GM12878 (cell line): ENCODE measurements around the gene SLC19A3. TPM values are rescaled to one million over a fixed set of nuclear protein-coding genes. Genes with fewer than 3 reads are reported as not detected.

ENCODE experiments used
- ATAC-seq: fragments of 200-7000 bp; cut with Tn5 transposase; 3 replicates; pipeline ENCODE4 v1.9.1; 2020; ENCODE audit warnings: mild to moderate bottlenecking, moderate library complexity
- BruUV-seq: library from RNA; stranded (reverse); fragments of 400-500 nt; replicated peaks from 2 replicates; lab custom pipeline; 2021; lab: Mats Ljungman, UMichigan
- CTCF ChIA-PET: fragments of 300-600 bp; sonication (Branson Sonifier 250); formaldehyde crosslinking; extraction: SDS; loops from one replicate; lab custom pipeline; 2021; ENCODE audit warnings: inconsistent platforms; lab: Yijun Ruan, JAX
- POLR2A ChIA-PET: fragments of 350-600 bp; formaldehyde crosslinking; extraction: SDS; loops from one replicate; lab custom pipeline; 2021; ENCODE audit warnings: inconsistent platforms; lab: Charles Lee
- RAD21 ChIA-PET: fragments of 300-600 bp; sonication (Branson Sonifier 250); formaldehyde crosslinking; loops from one replicate; lab custom pipeline; 2023; ENCODE audit warnings: antibody characterized with exemption; ENCODE audit not compliant: unreplicated experiment; lab: Charles Lee
- SMC1A ChIA-PET: fragments of 300-600 bp; sonication (Branson Sonifier 250); formaldehyde crosslinking; loops from one replicate; lab custom pipeline; 2023; ENCODE audit not compliant: unreplicated experiment, uncharacterized antibody; lab: Charles Lee
- DNase-seq: peaks from one replicate; pipeline ENCODE4 v3.0.0-alpha.2; 2011; ENCODE audit warnings: low read depth, low spot score
- FAIRE-seq: peaks from 3 replicates; lab custom pipeline; 2011; peaks lifted over from hg19 to GRCh38; lab: Jason Lieb, UNC
- H2AFZ ChIP-seq: 2 replicates; pipeline ENCODE4 v1.6.0; 2011; ENCODE audit warnings: low read depth, low read length, control low read depth; ENCODE audit not compliant: control insufficient read depth
- H3K27ac ChIP-seq: 2 replicates; pipeline ENCODE4 v1.5.1; 2011; ENCODE audit warnings: control low read depth; ENCODE audit not compliant: control insufficient read depth, insufficient read depth
- H3K27me3 ChIP-seq, 2 experiments: replicated peaks in 1 of 2; 2 replicates each; pipeline versions ENCODE4 v1.6.0 to v1.6.1; 2011; ENCODE audit warnings: low read length in 1 of 2; ENCODE audit not compliant: control insufficient read depth in 2 of 2, insufficient read depth in 2 of 2
- H3K36me3 ChIP-seq, 2 experiments: 2 replicates each; pipeline ENCODE4 v1.5.1; 2011; ENCODE audit warnings: low read length in 1 of 2; ENCODE audit not compliant: control insufficient read depth in 2 of 2, insufficient read depth in 2 of 2
- H3K4me1 ChIP-seq: 2 replicates; pipeline ENCODE4 v1.6.1; 2011; ENCODE audit warnings: mild to moderate bottlenecking, low read length, moderate library complexity, mixed read lengths; ENCODE audit not compliant: control insufficient read depth, insufficient read depth
- H3K4me2 ChIP-seq: 2 replicates; pipeline ENCODE4 v1.6.0; 2011; ENCODE audit warnings: control low read depth; ENCODE audit not compliant: control insufficient read depth, insufficient read depth
- H3K4me3 ChIP-seq: fragments of 200-600 bp; sonication (generic); 2 replicates; pipeline ENCODE4 v1.5.1; 2016
- H3K79me2 ChIP-seq: 2 replicates; pipeline ENCODE4 v1.6.0; 2011; ENCODE audit warnings: low read length; ENCODE audit not compliant: control insufficient read depth, insufficient read depth
- H3K9ac ChIP-seq: 2 replicates; pipeline ENCODE4 v1.8.0; 2011; ENCODE audit warnings: low read length, control low read depth, mixed read lengths; ENCODE audit not compliant: control insufficient read depth, insufficient read depth
- H3K9me3 ChIP-seq: replicated peaks from 3 replicates; pipeline ENCODE4 v1.5.1; 2011; ENCODE audit warnings: mild to moderate bottlenecking, low read length; ENCODE audit not compliant: control insufficient read depth, insufficient read depth
- H4K20me1 ChIP-seq: 2 replicates; pipeline ENCODE4 v1.6.0; 2011; ENCODE audit not compliant: control insufficient read depth, insufficient read depth
- ATF2 ChIP-seq: IDR thresholded peaks from 2 replicates; pipeline ENCODE4 v1.6.1; 2012; ENCODE audit warnings: low read length, inconsistent platforms
- CHD2 ChIP-seq: IDR thresholded peaks from 2 replicates; pipeline ENCODE4 v1.6.1; 2011; ENCODE audit warnings: low read depth, low read length, improper control_type of control experiment, borderline replicate concordance
- IKZF1 ChIP-seq: fragments of 450-650 bp; conservative IDR thresholded peaks from 2 replicates; pipeline ENCODE4 v1.6.1; 2017; ENCODE audit warnings: antibody characterized with exemption, mild to moderate bottlenecking
- MEF2B ChIP-seq: fragments of 450-650 bp; IDR thresholded peaks from 2 replicates; pipeline ENCODE4 v1.6.1; 2018; ENCODE audit warnings: mild to moderate bottlenecking, moderate library complexity; ENCODE audit not compliant: partially characterized antibody, poor library complexity, severe bottlenecking
- MYC ChIP-seq: IDR thresholded peaks from 2 replicates; pipeline ENCODE4 v1.6.1; 2011; ENCODE audit warnings: mild to moderate bottlenecking, low read length, moderate library complexity, inconsistent platforms; ENCODE audit not compliant: insufficient read depth, insufficient replicate concordance, insufficient read length, severe bottlenecking
- NFIC ChIP-seq: IDR thresholded peaks from 2 replicates; pipeline ENCODE4 v1.6.1; 2012; ENCODE audit warnings: low read depth, mild to moderate bottlenecking, inconsistent platforms, low read length, moderate library complexity
- NFYB ChIP-seq: IDR thresholded peaks from 2 replicates; pipeline ENCODE4 v1.6.1; 2011; ENCODE audit warnings: low read depth, mild to moderate bottlenecking, low read length, improper control_type of control experiment, moderate library complexity; ENCODE audit not compliant: insufficient read depth
- NR2C1 ChIP-seq: fragments of 450-650 bp; IDR thresholded peaks from 2 replicates; pipeline ENCODE4 v1.6.1; 2017; ENCODE audit warnings: antibody characterized with exemption, mild to moderate bottlenecking, moderate library complexity
- RCOR1 ChIP-seq: conservative IDR thresholded peaks from 2 replicates; pipeline ENCODE4 v1.6.1; 2012; ENCODE audit warnings: low read depth, low read length, improper control_type of control experiment
- SRF ChIP-seq, 2 experiments: IDR thresholded peaks; 2 replicates each; pipeline ENCODE4 v1.6.1; 2011; ENCODE audit warnings: low read depth in 2 of 2, low read length in 2 of 2, mild to moderate bottlenecking in 1 of 2, moderate library complexity in 1 of 2
- TARDBP ChIP-seq: IDR thresholded peaks from 2 replicates; pipeline ENCODE4 v1.6.1; 2016; ENCODE audit warnings: borderline replicate concordance
- TCF3 ChIP-seq: IDR thresholded peaks from 2 replicates; pipeline ENCODE4 v1.6.1; 2012; ENCODE audit warnings: low read depth, mild to moderate bottlenecking, low read length, borderline replicate concordance; ENCODE audit not compliant: insufficient read depth
- TCF7 ChIP-seq: IDR thresholded peaks from 2 replicates; pipeline ENCODE4 v1.6.1; 2014; ENCODE audit warnings: antibody characterized with exemption, borderline replicate concordance
- ZZZ3 ChIP-seq: IDR thresholded peaks from 2 replicates; pipeline ENCODE4 v1.6.1; 2011; ENCODE audit warnings: low read depth; ENCODE audit not compliant: control insufficient read depth, insufficient read length
- WGBS: methylation state at CpG from one replicate; pipeline ENCODE4 v1.1.6; 2016; ENCODE audit warnings: low lambda C conversion rate; ENCODE audit not compliant: insufficient replicate concordance, insufficient coverage; ENCODE audit errors: missing lambda C conversion rate; 5-methylcytosine and 5-hydroxymethylcytosine counted together
- in situ Hi-C: fragments of 300-500 bp; cut with MboI; formaldehyde crosslinking; loops from 9 replicates; pipeline ENCODE4 v1.14.3; 2018; ENCODE audit warnings: mixed read lengths
- intact Hi-C: fragments of 100-400 bp; cut with micrococcal nuclease; formaldehyde crosslinking; loops from one replicate; pipeline ENCODE4 v1.14.2; 2022; ENCODE audit not compliant: unreplicated experiment
- polyA plus RNA-seq, 11 experiments: library from polyadenylated mRNA; depleted of rRNA in 4 of 11; unstranded in 6 of 11; stranded (reverse) in 5 of 11; fragments of >200 nt; fragmentation: Nextera tagmentation in 4 of 11; fragmentation: Illumina TruSeq in 1 of 11; extraction: Ambion mirVana in 4 of 11; extraction: Trizol in 1 of 11; gene quantifications; 1 replicate in 1 of 11; 2 replicates in 10 of 11; pipeline versions ENCODE4 v1.2.1 to v1.2.3, GENCODE V29; 2011 to 2016; ENCODE audit warnings: inconsistent platforms in 2 of 11, missing spikeins in 2 of 11, low read depth in 1 of 11
- total RNA-seq, 4 experiments: library from RNA; depleted of rRNA in 3 of 4; stranded (reverse); fragments of >200 nt in 3 of 4; fragmentation: Illumina TruSeq in 1 of 4; extraction: Trizol in 1 of 4; gene quantifications; 2 replicates each; pipeline versions ENCODE4 v1.2.1 to v1.2.3, GENCODE V29; 2013 to 2021
- TF ChIP-seq, protein P1 (sequence below): fragments of 450-650 bp; IDR thresholded peaks from 2 replicates; pipeline ENCODE4 v1.6.1; 2016; ENCODE audit warnings: mild to moderate bottlenecking, moderate library complexity, borderline replicate concordance
- TF ChIP-seq, protein P2 (sequence below): fragments of 150-350 bp; IDR thresholded peaks from 2 replicates; pipeline ENCODE4 v1.6.1; 2014; ENCODE audit warnings: mild to moderate bottlenecking, low read depth, low read length

SLC19A3 gene
- total and polyA plus RNA-seq, 10 of the 15 experiments (the other 5 are each of a cell fraction or from before 2014, with no cell fraction given) = not detected

- no peak for TF ChIP-seq TCF3
- no peak for TF ChIP-seq RCOR1
- TF ChIP-seq, all 136 proteins: peak for 0
These were observed 30.6 kb downstream of the SLC19A3 start (continued) for GRCh38 chr2:227687189-227687588.

DNA sequence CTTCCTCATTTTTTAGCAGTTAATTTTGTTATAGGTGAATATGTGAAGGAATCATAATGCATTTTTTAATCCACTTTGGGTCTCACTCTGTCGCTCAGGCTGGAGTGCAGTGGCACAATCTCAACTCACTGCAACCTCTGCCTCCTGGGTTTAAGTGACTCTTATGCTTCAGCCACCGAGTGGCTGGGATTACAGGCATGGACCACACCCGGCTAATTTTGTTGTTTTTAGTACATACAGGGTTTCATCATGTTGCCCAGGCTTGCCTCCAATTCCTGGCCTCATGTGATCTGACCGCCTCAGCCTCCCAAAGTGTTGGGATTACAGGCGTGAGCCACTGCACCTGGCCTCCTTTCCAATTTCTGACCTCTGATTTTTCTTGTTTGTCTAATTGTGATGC lies 33.6 kb downstream of the SLC19A3 start:
- Histone ChIP-seq H3K36me3 (no peaks in the 10 kb centered on the region), H3K27me3 (no peaks in the 10 kb centered on the region; a peak in 3 of 4 replicates), H3K4me1 (no peaks in the 10 kb centered on the region), H2AFZ (no peak overlapping the region), H3K79me2 (no peaks in the 10 kb centered on the region), H3K9me3 (no peaks in the 10 kb centered on the region), H3K27ac (no peak overlapping the region), H3K4me3 (no peak overlapping the region), H3K4me2 (no peak overlapping the region), H4K20me1 (no peaks in the 10 kb centered on the region), H3K9ac (no peak overlapping the region)
- FAIRE-seq (no peak), DNase-seq (no peak), ATAC-seq (no peak)
- in situ Hi-C loops (no loop called here), intact Hi-C loops (no loop called here)
- ChIA-PET RAD21 (no interaction called here), SMC1A (no interaction called here), POLR2A (no interaction called here), CTCF (interaction anchor here (1.6 kb wide), 1 partner anchor 14 kb away, joined by 4 read pairs; no protein-coding TSS in a partner anchor)
- 22% methylated on average over 5 of the region's 5 CpGs for WGBS
- BruUV-seq = no TSS peak
- no peak for TF ChIP-seq TARDBP
- TF ChIP-seq NFYB = no peak
- TF ChIP-seq, protein P1, sequence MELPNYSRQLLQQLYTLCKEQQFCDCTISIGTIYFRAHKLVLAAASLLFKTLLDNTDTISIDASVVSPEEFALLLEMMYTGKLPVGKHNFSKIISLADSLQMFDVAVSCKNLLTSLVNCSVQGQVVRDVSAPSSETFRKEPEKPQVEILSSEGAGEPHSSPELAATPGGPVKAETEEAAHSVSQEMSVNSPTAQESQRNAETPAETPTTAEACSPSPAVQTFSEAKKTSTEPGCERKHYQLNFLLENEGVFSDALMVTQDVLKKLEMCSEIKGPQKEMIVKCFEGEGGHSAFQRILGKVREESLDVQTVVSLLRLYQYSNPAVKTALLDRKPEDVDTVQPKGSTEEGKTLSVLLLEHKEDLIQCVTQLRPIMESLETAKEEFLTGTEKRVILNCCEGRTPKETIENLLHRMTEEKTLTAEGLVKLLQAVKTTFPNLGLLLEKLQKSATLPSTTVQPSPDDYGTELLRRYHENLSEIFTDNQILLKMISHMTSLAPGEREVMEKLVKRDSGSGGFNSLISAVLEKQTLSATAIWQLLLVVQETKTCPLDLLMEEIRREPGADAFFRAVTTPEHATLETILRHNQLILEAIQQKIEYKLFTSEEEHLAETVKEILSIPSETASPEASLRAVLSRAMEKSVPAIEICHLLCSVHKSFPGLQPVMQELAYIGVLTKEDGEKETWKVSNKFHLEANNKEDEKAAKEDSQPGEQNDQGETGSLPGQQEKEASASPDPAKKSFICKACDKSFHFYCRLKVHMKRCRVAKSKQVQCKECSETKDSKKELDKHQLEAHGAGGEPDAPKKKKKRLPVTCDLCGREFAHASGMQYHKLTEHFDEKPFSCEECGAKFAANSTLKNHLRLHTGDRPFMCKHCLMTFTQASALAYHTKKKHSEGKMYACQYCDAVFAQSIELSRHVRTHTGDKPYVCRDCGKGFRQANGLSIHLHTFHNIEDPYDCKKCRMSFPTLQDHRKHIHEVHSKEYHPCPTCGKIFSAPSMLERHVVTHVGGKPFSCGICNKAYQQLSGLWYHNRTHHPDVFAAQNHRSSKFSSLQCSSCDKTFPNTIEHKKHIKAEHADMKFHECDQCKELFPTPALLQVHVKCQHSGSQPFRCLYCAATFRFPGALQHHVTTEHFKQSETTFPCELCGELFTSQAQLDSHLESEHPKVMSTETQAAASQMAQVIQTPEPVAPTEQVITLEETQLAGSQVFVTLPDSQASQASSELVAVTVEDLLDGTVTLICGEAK = no peak
- TF ChIP-seq MEF2B = no peak
- TF ChIP-seq CHD2 = no peak
- TF ChIP-seq, protein P2, sequence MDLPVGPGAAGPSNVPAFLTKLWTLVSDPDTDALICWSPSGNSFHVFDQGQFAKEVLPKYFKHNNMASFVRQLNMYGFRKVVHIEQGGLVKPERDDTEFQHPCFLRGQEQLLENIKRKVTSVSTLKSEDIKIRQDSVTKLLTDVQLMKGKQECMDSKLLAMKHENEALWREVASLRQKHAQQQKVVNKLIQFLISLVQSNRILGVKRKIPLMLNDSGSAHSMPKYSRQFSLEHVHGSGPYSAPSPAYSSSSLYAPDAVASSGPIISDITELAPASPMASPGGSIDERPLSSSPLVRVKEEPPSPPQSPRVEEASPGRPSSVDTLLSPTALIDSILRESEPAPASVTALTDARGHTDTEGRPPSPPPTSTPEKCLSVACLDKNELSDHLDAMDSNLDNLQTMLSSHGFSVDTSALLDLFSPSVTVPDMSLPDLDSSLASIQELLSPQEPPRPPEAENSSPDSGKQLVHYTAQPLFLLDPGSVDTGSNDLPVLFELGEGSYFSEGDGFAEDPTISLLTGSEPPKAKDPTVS = no peak
- TF ChIP-seq IKZF1 = no peak
- TF ChIP-seq SRF (IDR thresholded peaks at IDR 0.05; ENCODE audit: low read depth in 2 of 2, low read length in 2 of 2) = no peak
- TF ChIP-seq ATF2 = no peak
- TF ChIP-seq ZZZ3 = no peak
- TF ChIP-seq MYC = no peak
- no peak for TF ChIP-seq TCF7
- no peak for TF ChIP-seq NR2C1
- TF ChIP-seq NFIC = no peak
